OCI-LY1 (cell line): ENCODE measurements around the gene TSR1.

Experiments
- CTCF ChIP-seq: fragments of 200-600 bp; sonication (generic), shearing (Covaris generic); IDR thresholded peaks from 2 replicates; pipeline ENCODE4 v1.5.1; 2017; ENCODE audit warnings: mild to moderate bottlenecking, antibody characterized with exemption, low read length, moderate library complexity, mixed read lengths
- EZH2 ChIP-seq: fragments of 200-600 bp; sonication (generic), shearing (Covaris generic); IDR thresholded peaks from 2 replicates; pipeline ENCODE4 v1.8.0; 2017; ENCODE audit warnings: borderline replicate concordance, mixed run types, mild to moderate bottlenecking, antibody characterized with exemption, low read length, moderate library complexity, mixed read lengths

GRCh38 chr17:2363318-2363717 is 27.1 kb upstream of the TSR1 start:
- TF ChIP-seq CTCF (no peak), EZH2 (no peak)
